GM18951 (cell line): ENCODE measurements around the gene IKZF1.

Source experiments
- POLR2A ChIP-seq: IDR thresholded peaks from 4 replicates; pipeline ENCODE4 v1.6.1; 2011; ENCODE audit warnings: mild to moderate bottlenecking; ENCODE audit not compliant: insufficient read length, insufficient read depth; ENCODE audit errors: extremely low read depth
- in situ Hi-C: fragments of 300-500 bp; cut with MboI; formaldehyde crosslinking; loops from one replicate; pipeline ENCODE4 v1.12.0; 2022; ENCODE audit warnings: low sequenced_read_pairs, mixed read lengths, inconsistent platforms; ENCODE audit not compliant: unreplicated experiment

Gene IKZF1

DNA sequence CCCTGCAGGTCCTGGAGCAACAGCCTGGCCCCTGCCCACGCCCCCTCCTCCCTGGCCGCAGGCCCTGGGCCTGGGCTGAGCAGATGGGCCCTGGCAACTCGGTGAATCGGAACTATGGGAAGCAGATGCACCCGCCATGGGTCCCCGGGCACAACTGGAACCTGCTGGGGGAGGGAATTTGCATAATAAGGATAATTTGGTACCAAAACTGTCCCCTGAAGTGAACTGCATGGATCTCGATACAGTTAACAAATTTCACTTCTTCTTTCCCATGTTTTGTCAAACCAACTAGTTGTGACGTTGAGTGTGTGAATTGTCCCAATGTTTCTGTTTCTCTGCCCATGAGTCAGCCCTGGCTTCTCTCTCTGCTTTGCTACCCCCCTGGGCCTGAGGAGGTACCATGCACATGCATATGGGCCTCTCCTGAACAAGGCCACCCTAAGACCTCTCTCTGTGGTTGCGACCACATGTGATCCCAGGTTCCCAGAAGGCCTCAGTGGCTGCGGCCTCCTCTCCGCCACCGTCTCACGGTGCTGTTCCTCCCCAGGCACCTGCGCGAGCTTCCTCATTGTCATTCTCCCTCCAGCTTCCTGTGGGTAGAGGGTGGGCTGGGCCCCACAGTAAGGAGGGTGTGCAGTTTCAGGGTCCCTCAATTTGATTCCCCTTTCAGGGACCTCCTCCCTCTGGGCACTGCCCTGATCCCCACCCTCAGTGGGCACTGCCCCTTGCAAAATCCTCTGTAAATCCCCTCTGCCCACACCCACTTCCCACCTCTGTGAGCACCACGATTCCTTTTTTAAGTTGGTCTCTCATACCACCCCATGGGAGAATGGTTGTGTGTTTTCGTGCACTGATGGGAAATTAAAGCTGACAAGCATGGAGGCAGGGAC lies 105.6 kb downstream of the IKZF1 start:
- in situ Hi-C loops, result loop anchor here (25.0 kb wide), 1 partner anchor 198 kb away; no protein-coding TSS in a partner anchor
- TF ChIP-seq POLR2A, result peak; percentile 25

- no peak for TF ChIP-seq POLR2A
- in situ Hi-C loops, result loop anchor here (25.0 kb wide), 1 partner anchor 199 kb away; no protein-coding TSS in a partner anchor
These were observed 106.8 kb downstream of the IKZF1 start for GRCh38 chr7:50411332-50411731.

DNA sequence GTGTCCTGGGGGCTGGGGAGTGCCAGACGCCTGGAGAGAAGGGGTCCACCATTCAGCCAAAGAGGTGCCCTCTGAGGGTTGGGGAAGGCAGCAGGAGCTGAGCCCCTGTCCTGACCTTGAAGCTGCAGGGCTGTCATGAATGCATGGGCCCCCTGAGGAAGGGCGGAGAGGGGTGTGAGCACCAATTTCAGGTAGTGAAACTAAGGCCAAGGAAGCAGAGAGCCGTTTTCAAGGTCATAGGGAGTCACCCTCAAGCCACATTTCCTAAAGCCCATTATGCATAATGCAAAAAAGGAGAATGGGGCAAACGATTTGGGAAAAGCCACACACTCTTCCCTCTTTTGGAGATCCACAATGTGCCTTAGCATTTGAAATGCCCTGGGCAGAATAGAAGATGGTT lies 108.5 kb downstream of the IKZF1 start:
- no peak for TF ChIP-seq POLR2A
- in situ Hi-C loops, result loop anchor here (25.0 kb wide), 1 partner anchor 201 kb away; no protein-coding TSS in a partner anchor

- no peak for TF ChIP-seq POLR2A
- in situ Hi-C loops, result loop anchor here (25.0 kb wide), 1 partner anchor 201 kb away; no protein-coding TSS in a partner anchor
These were observed 109.0 kb downstream of the IKZF1 start for GRCh38 chr7:50413561-50413960.

- in situ Hi-C loops, result loop anchor here (25.0 kb wide), 1 partner anchor 204 kb away; no protein-coding TSS in a partner anchor
- TF ChIP-seq POLR2A, result no peak
These were observed 111.4 kb downstream of the IKZF1 start for GRCh38 chr7:50415844-50416364.

DNA sequence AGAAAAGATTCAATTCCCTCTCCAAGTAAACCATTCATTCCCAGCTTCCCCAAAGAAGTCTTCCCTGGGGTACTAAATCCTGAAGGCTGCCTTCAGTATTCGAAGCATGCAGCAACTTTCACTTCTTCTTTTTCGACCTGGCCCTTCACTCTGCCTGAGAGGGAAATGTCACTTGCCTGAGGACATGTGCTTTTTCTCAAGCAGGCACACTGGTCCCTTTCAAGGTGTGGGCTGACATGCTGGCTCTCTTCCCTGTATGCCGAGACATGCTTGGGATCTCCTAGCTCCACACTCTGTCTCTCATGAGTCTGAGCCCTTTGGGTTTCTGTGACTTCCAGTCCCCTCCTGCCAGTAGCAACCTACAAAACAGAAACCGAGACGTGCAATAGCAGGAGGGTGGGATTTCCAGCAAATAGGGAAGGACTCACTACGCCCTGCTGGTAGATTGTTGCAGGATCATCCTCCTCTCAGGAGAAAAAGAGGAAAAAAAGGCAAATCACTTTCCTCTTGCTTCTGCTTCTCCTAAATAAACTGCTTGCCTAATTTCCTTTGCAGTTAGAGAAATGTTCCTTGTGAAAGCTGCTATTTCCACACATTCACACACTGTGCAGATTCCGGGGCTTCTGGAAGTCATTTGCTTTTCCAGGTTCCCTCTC lies 112.1 kb downstream of the IKZF1 start:
- TF ChIP-seq POLR2A, result no peak
- in situ Hi-C loops, result loop anchor here (25.0 kb wide), 1 partner anchor 204 kb away; no protein-coding TSS in a partner anchor

GRCh38 chr7:50418086-50418515 lies 113.6 kb downstream of the IKZF1 start:
- in situ Hi-C loops, result loop anchor here (25.0 kb wide), 1 partner anchor 206 kb away; no protein-coding TSS in a partner anchor
- no peak for TF ChIP-seq POLR2A

GRCh38 chr7:50418526-50419290 lies 114.2 kb downstream of the IKZF1 start:
- TF ChIP-seq POLR2A, result no peak
- in situ Hi-C loops, result loop anchor here (25.0 kb wide), 1 partner anchor 206 kb away; no protein-coding TSS in a partner anchor

DNA sequence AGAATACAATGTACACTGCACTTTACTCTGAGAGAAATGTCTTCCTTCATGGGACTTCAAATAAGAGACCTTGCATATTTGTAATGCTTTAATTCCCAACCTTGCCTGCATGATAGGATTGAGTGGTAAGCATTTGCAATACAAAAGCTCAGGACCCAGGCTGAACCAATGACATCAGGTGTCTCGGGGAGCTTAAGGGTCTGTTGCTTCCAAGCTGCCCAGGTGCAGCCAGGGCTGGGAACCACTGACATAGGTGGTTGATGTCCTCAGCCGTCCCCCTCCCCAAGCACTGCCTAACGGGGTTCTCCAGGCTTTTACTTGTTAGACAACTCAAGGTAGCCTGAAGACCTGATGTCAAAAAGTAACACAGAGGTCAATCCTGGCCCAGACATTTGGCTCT lies 116.5 kb downstream of the IKZF1 start:
- no peak for TF ChIP-seq POLR2A
- in situ Hi-C loops, result loop anchor here (25.0 kb wide), 1 partner anchor 209 kb away; no protein-coding TSS in a partner anchor

- no peak for TF ChIP-seq POLR2A
- in situ Hi-C loops, result loop anchor here (25.0 kb wide), 1 partner anchor 211 kb away; no protein-coding TSS in a partner anchor
These were observed 118.3 kb downstream of the IKZF1 start for GRCh38 chr7:50422858-50423257.

DNA sequence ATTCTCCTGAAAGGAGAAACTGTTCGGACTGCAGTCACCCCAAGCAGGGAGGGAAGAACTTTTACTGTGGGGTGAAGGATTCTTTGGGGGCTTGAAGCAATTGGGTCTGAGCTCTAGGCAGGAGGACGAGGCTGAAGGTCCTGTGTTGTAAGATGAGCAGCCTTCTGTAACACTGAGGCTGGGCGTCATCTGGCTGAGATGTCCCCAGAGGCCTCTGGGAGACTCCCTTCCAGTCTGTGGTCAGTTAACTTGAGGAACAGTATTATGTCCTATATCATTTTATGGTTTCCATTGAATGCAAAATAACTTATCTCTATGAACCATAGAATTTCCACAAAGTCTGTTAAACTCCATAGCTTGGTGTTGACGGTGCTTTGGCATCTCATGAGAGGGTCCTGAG lies 119.3 kb downstream of the IKZF1 start:
- TF ChIP-seq POLR2A, result no peak
- in situ Hi-C loops, result loop anchor here (25.0 kb wide), 1 partner anchor 212 kb away; no protein-coding TSS in a partner anchor

GRCh38 chr7:50425318-50425717 lies 120.8 kb downstream of the IKZF1 start:
- in situ Hi-C loops, result no loop called here
- TF ChIP-seq POLR2A, result no peak
